GM19099 (cell line): ENCODE data around the gene CRYL1.
A peak's percentile ranks its signal among the peaks of the same experiment; 100 is the strongest.

Experiments used
- POLR2A ChIP-seq: IDR thresholded peaks from 3 replicates; pipeline ENCODE4 v1.6.1; 2011; ENCODE audit warnings: low read depth; ENCODE audit not compliant: insufficient read length; ENCODE audit errors: extremely low read depth

The CRYL1 gene

GRCh38 chr13:20546556-20546955 is 20.9 kb upstream of the CRYL1 start:
- TF ChIP-seq POLR2A: no peak

GRCh38 chr13:20544201-20544923 is 18.7 kb upstream of the CRYL1 start:
- peak; percentile 62 for TF ChIP-seq POLR2A

GRCh38 chr13:20536992-20537391 is 11.3 kb upstream of the CRYL1 start:
- no peak for TF ChIP-seq POLR2A

GRCh38 chr13:20534038-20534608 is 8.5 kb upstream of the CRYL1 start:
- no peak for TF ChIP-seq POLR2A

GRCh38 chr13:20528452-20528851 is 2.8 kb upstream of the CRYL1 start:
- no peak for TF ChIP-seq POLR2A

GRCh38 chr13:20526664-20527063 is 1.0 kb upstream of the CRYL1 start:
- TF ChIP-seq POLR2A: no peak

- TF ChIP-seq POLR2A: no peak
Measured at GRCh38 chr13:20525144-20525600, 485 bp downstream of the CRYL1 start.

GRCh38 chr13:20521364-20522115 is 4.1 kb downstream of the CRYL1 start:
- TF ChIP-seq POLR2A: no peak

- no peak for TF ChIP-seq POLR2A
Measured at GRCh38 chr13:20519875-20520274, 5.8 kb downstream of the CRYL1 start.

GRCh38 chr13:20518660-20519100 is 7.0 kb downstream of the CRYL1 start:
- TF ChIP-seq POLR2A: no peak

GRCh38 chr13:20514866-20515265 is 10.8 kb downstream of the CRYL1 start:
- TF ChIP-seq POLR2A: no peak

GRCh38 chr13:20513466-20513995 is 12.1 kb downstream of the CRYL1 start:
- TF ChIP-seq POLR2A: no peak

GRCh38 chr13:20512042-20512683 is 13.5 kb downstream of the CRYL1 start:
- no peak for TF ChIP-seq POLR2A

GRCh38 chr13:20506696-20507095 is 19.0 kb downstream of the CRYL1 start:
- no peak for TF ChIP-seq POLR2A

- no peak for TF ChIP-seq POLR2A
Measured at GRCh38 chr13:20505405-20506366, 20.0 kb downstream of the CRYL1 start.
